Neutrophil (primary cell): Measurements from ENCODE around the gene MGAT4A.

ENCODE experiments used
- H3K27ac ChIP-seq: fragments of 200-600 bp; sonication (generic); 2 replicates; pipeline ENCODE4 v1.5.1; 2016; ENCODE audit warnings: mild to moderate bottlenecking, moderate library complexity
- H3K27me3 ChIP-seq: fragments of 200-600 bp; sonication (generic); 2 replicates; pipeline ENCODE4 v1.6.0; 2016; ENCODE audit warnings: mild to moderate bottlenecking
- H3K36me3 ChIP-seq: fragments of 200-600 bp; sonication (generic); 2 replicates; pipeline ENCODE4 v1.5.1; 2017
- H3K4me1 ChIP-seq, 2 experiments: fragments of 200-600 bp in 1 of 2; sonication (generic) in 1 of 2; 1 replicate in 1 of 2; 2 replicates in 1 of 2; pipeline versions ENCODE4 v1.5.1 to v1.6.1; 2013 to 2016; ENCODE audit warnings: low read depth in 1 of 2, low read length in 1 of 2, mild to moderate bottlenecking in 1 of 2, moderate library complexity in 1 of 2; ENCODE audit not compliant: control insufficient read depth in 1 of 2, insufficient read depth in 1 of 2
- H3K4me3 ChIP-seq, 2 experiments: fragments of 200-600 bp in 1 of 2; sonication (generic) in 1 of 2; 1 replicate in 1 of 2; 2 replicates in 1 of 2; pipeline ENCODE4 v1.5.1; 2013 to 2016; ENCODE audit warnings: low read depth in 1 of 2, low read length in 1 of 2, mild to moderate bottlenecking in 1 of 2, moderate library complexity in 1 of 2
- H3K9me3 ChIP-seq: fragments of 200-600 bp; sonication (generic); 2 replicates; pipeline ENCODE4 v1.5.1; 2016
- CTCF ChIP-seq: fragments of 200-600 bp; sonication (generic); IDR thresholded peaks from 2 replicates; pipeline ENCODE4 v1.5.1; 2016; ENCODE audit warnings: antibody characterized with exemption

The MGAT4A gene

GRCh38 chr2:98607104-98607503 is 123.8 kb downstream of the MGAT4A start:
- H3K27me3 ChIP-seq, result no peaks in the 10 kb centered on the region
- H3K36me3 ChIP-seq, result peaks cover 32% of the 10 kb centered on the region
- TF ChIP-seq CTCF, result no peak
- H3K4me3 ChIP-seq, result peak overlapping the region; percentile 80 to 92
- H3K9me3 ChIP-seq, result no peaks in the 10 kb centered on the region
- H3K27ac ChIP-seq, result peak overlapping the region; percentile 92
- H3K4me1 ChIP-seq, result peaks cover 27 to 28% of the 10 kb centered on the region in 2 experiments

- no peaks in the 10 kb centered on the region for H3K27me3 ChIP-seq
- no peak overlapping the region for H3K27ac ChIP-seq
- peaks cover 32% of the 10 kb centered on the region for H3K36me3 ChIP-seq
- TF ChIP-seq CTCF, result no peak
- no peaks in the 10 kb centered on the region for H3K9me3 ChIP-seq
- H3K4me1 ChIP-seq, result peaks cover 27 to 28% of the 10 kb centered on the region in 2 experiments
- no peak overlapping the region for H3K4me3 ChIP-seq
Measured at GRCh38 chr2:98606431-98606830, 124.5 kb downstream of the MGAT4A start.

- H3K4me1 ChIP-seq, result peaks cover 26 to 27% of the 10 kb centered on the region in 2 experiments
- H3K9me3 ChIP-seq, result no peaks in the 10 kb centered on the region
- peaks cover 32% of the 10 kb centered on the region for H3K36me3 ChIP-seq
- no peaks in the 10 kb centered on the region for H3K27me3 ChIP-seq
- TF ChIP-seq CTCF, result no peak
- no peak overlapping the region for H3K27ac ChIP-seq
- H3K4me3 ChIP-seq, result no peak overlapping the region
Measured at GRCh38 chr2:98605076-98605475, 125.9 kb downstream of the MGAT4A start.

- Histone ChIP-seq H3K9me3 (no peaks in the 10 kb centered on the region), H3K36me3 (peaks cover 38% of the 10 kb centered on the region), H3K4me1 (peaks cover 21 to 23% of the 10 kb centered on the region in 2 experiments), H3K4me3 (no peak overlapping the region), H3K27me3 (no peaks in the 10 kb centered on the region), H3K27ac (no peak overlapping the region)
- no peak for TF ChIP-seq CTCF
Measured at GRCh38 chr2:98604547-98604946, 126.4 kb downstream of the MGAT4A start.

- no peak for TF ChIP-seq CTCF
- peaks cover 0 to 1% of the 10 kb centered on the region in 2 experiments for H3K4me1 ChIP-seq
Measured at GRCh38 chr2:98601532-98602132, 129.3 kb downstream of the MGAT4A start.

More at GRCh38 chr2:98601532-98602132, 129.3 kb downstream of the MGAT4A start:
- H3K27me3 ChIP-seq, result no peaks in the 10 kb centered on the region
- H3K27ac ChIP-seq, result no peak overlapping the region
- no peak overlapping the region for H3K4me3 ChIP-seq
- no peaks in the 10 kb centered on the region for H3K9me3 ChIP-seq
- peaks cover 57% of the 10 kb centered on the region for H3K36me3 ChIP-seq
